WTC11 (cell line): ENCODE measurements around the gene CD72. TPM values are rescaled to one million over a fixed set of nuclear protein-coding genes. Genes with fewer than 3 reads are reported as not detected.

Experiments used
- ATF1 ChIP-seq: sonication (generic); formaldehyde crosslinking; IDR thresholded peaks from 2 replicates; pipeline ENCODE4 v1.8.1; 2023; ENCODE audit warnings: mild to moderate bottlenecking, moderate library complexity, missing genetic modification reagents
- ATF2 ChIP-seq: sonication (generic); formaldehyde crosslinking; IDR thresholded peaks from 2 replicates; pipeline ENCODE4 v1.8.1; 2022; ENCODE audit warnings: low read depth, missing genetic modification reagents, borderline replicate concordance
- CDX4 ChIP-seq: fragments of 250-450 bp; sonication (Bioruptor Pico); IDR thresholded peaks from 2 replicates; pipeline ENCODE4 v1.9.0; 2021; ENCODE audit warnings: moderate library complexity, mild to moderate bottlenecking, inconsistent platforms, borderline replicate concordance
- CREB1 ChIP-seq: sonication (generic); formaldehyde crosslinking; IDR thresholded peaks from 2 replicates; pipeline ENCODE4 v1.8.0; 2023; ENCODE audit warnings: mild to moderate bottlenecking, missing genetic modification reagents
- ELF4 ChIP-seq: sonication (generic); formaldehyde crosslinking; IDR thresholded peaks from 2 replicates; pipeline ENCODE4 v1.8.1; 2022; ENCODE audit warnings: low read depth, mild to moderate bottlenecking, moderate library complexity, missing genetic modification reagents
- FOXJ3 ChIP-seq: sonication (generic); formaldehyde crosslinking; IDR thresholded peaks from 2 replicates; pipeline ENCODE4 v1.9.0; 2021; ENCODE audit warnings: missing genetic modification reagents, mild to moderate bottlenecking, borderline replicate concordance
- FOXK1 ChIP-seq: sonication (generic); formaldehyde crosslinking; IDR thresholded peaks from 2 replicates; pipeline ENCODE4 v1.8.0; 2022; ENCODE audit warnings: mild to moderate bottlenecking, moderate library complexity, missing genetic modification reagents
- GABPB1 ChIP-seq: sonication (generic); formaldehyde crosslinking; IDR thresholded peaks from 2 replicates; pipeline ENCODE4 v1.8.1; 2023; ENCODE audit warnings: mild to moderate bottlenecking, missing genetic modification reagents
- GTF2I ChIP-seq: fragments of 250-450 bp; sonication (Bioruptor Pico); conservative IDR thresholded peaks from 2 replicates; pipeline ENCODE4 v1.4.0; 2021; ENCODE audit warnings: mild to moderate bottlenecking
- NFYB ChIP-seq: sonication (generic); formaldehyde crosslinking; conservative IDR thresholded peaks from 2 replicates; pipeline ENCODE4 v1.8.0; 2022; ENCODE audit warnings: low read depth, missing genetic modification reagents
- RELA ChIP-seq: sonication (generic); formaldehyde crosslinking; IDR thresholded peaks from 2 replicates; pipeline ENCODE4 v1.8.1; 2022; ENCODE audit warnings: missing genetic modification reagents, mild to moderate bottlenecking, borderline replicate concordance
- RORB ChIP-seq: fragments of 250-450 bp; sonication (Bioruptor Pico); IDR thresholded peaks from 2 replicates; pipeline ENCODE4 v1.9.0; 2021; ENCODE audit warnings: mild to moderate bottlenecking
- SMAD4 ChIP-seq: sonication (generic); formaldehyde crosslinking; IDR thresholded peaks from 2 replicates; pipeline ENCODE4 v1.8.0; 2022; ENCODE audit warnings: mild to moderate bottlenecking, missing genetic modification reagents
- TEAD1 ChIP-seq: sonication (generic); formaldehyde crosslinking; IDR thresholded peaks from 2 replicates; pipeline ENCODE4 v1.8.0; 2022; ENCODE audit warnings: mild to moderate bottlenecking, missing genetic modification reagents
- ZBTB21 ChIP-seq: sonication (generic); formaldehyde crosslinking; IDR thresholded peaks from 2 replicates; pipeline ENCODE4 v1.8.1; 2023; ENCODE audit warnings: mild to moderate bottlenecking, missing genetic modification reagents, borderline replicate concordance
- ZNF138 ChIP-seq: sonication (generic); formaldehyde crosslinking; conservative IDR thresholded peaks from 2 replicates; pipeline ENCODE4 v1.8.1; 2022; ENCODE audit warnings: mild to moderate bottlenecking, moderate library complexity, missing genetic modification reagents
- ZNF219 ChIP-seq: sonication (generic); formaldehyde crosslinking; IDR thresholded peaks from 2 replicates; pipeline ENCODE4 v1.8.0; 2023; ENCODE audit warnings: missing genetic modification reagents, mild to moderate bottlenecking, borderline replicate concordance
- ZNF232 ChIP-seq: sonication (generic); formaldehyde crosslinking; IDR thresholded peaks from 2 replicates; pipeline ENCODE4 v1.8.0; 2022; ENCODE audit warnings: mild to moderate bottlenecking, missing genetic modification reagents
- ZNF396 ChIP-seq: fragments of 250-450 bp; sonication (Bioruptor Pico); IDR thresholded peaks from 2 replicates; pipeline ENCODE4 v1.8.0; 2021; ENCODE audit warnings: mild to moderate bottlenecking, moderate library complexity, borderline replicate concordance
- total RNA-seq: library from RNA; stranded (reverse); gene quantifications from 3 replicates; pipeline ENCODE4 v1.2.3, GENCODE V29; 2021
- TF ChIP-seq, protein P1 (sequence below): sonication (generic); formaldehyde crosslinking; IDR thresholded peaks from 2 replicates; pipeline ENCODE4 v1.8.0; 2023; ENCODE audit warnings: missing genetic modification reagents
- TF ChIP-seq, protein P2 (sequence below): fragments of 250-450 bp; sonication (Bioruptor Pico); IDR thresholded peaks from 2 replicates; pipeline ENCODE4 v1.9.0; 2021; ENCODE audit warnings: mild to moderate bottlenecking
- TF ChIP-seq, protein P3 (sequence below): sonication (generic); formaldehyde crosslinking; conservative IDR thresholded peaks from 2 replicates; pipeline ENCODE4 v1.8.1; 2023; ENCODE audit warnings: mild to moderate bottlenecking, low read depth, missing genetic modification reagents, moderate library complexity
- TF ChIP-seq, protein P4 (sequence below): sonication (generic); formaldehyde crosslinking; IDR thresholded peaks from 2 replicates; pipeline ENCODE4 v1.8.1; 2023; ENCODE audit warnings: mild to moderate bottlenecking, missing genetic modification reagents, moderate library complexity
- TF ChIP-seq, protein P5 (sequence below): fragments of 250-450 bp; sonication (Bioruptor Pico); IDR thresholded peaks from 2 replicates; pipeline ENCODE4 v1.9.0; 2021; ENCODE audit warnings: mild to moderate bottlenecking
- TF ChIP-seq, protein P6 (sequence below): fragments of 200-600 bp; IDR thresholded peaks from 2 replicates; pipeline ENCODE4 v1.8.0; 2022; ENCODE audit warnings: antibody characterized with exemption

Gene CD72
- total RNA-seq, 1 experiment from 2014 or later = 2.9 TPM

GRCh38 chr9:35646533-35647265 is 28.5 kb upstream of the CD72 start (continued):
- 0 out of 2 replicates have a peak, but pooled peaks have one; percentile 24 for TF ChIP-seq ZBTB21 (CRISPR knock-in tag)
- TF ChIP-seq GTF2I (CRISPR knock-in tag) = no peak
- TF ChIP-seq, protein P1, sequence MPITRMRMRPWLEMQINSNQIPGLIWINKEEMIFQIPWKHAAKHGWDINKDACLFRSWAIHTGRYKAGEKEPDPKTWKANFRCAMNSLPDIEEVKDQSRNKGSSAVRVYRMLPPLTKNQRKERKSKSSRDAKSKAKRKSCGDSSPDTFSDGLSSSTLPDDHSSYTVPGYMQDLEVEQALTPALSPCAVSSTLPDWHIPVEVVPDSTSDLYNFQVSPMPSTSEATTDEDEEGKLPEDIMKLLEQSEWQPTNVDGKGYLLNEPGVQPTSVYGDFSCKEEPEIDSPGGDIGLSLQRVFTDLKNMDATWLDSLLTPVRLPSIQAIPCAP = no peak
- TF ChIP-seq SMAD4 (CRISPR knock-in tag) = no peak
- TF ChIP-seq GABPB1 (CRISPR knock-in tag) = no peak
- TF ChIP-seq, protein P2, sequence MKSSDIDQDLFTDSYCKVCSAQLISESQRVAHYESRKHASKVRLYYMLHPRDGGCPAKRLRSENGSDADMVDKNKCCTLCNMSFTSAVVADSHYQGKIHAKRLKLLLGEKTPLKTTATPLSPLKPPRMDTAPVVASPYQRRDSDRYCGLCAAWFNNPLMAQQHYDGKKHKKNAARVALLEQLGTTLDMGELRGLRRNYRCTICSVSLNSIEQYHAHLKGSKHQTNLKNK (CRISPR knock-in tag) = no peak
- no peak for TF ChIP-seq TEAD1
- TF ChIP-seq, protein P3, sequence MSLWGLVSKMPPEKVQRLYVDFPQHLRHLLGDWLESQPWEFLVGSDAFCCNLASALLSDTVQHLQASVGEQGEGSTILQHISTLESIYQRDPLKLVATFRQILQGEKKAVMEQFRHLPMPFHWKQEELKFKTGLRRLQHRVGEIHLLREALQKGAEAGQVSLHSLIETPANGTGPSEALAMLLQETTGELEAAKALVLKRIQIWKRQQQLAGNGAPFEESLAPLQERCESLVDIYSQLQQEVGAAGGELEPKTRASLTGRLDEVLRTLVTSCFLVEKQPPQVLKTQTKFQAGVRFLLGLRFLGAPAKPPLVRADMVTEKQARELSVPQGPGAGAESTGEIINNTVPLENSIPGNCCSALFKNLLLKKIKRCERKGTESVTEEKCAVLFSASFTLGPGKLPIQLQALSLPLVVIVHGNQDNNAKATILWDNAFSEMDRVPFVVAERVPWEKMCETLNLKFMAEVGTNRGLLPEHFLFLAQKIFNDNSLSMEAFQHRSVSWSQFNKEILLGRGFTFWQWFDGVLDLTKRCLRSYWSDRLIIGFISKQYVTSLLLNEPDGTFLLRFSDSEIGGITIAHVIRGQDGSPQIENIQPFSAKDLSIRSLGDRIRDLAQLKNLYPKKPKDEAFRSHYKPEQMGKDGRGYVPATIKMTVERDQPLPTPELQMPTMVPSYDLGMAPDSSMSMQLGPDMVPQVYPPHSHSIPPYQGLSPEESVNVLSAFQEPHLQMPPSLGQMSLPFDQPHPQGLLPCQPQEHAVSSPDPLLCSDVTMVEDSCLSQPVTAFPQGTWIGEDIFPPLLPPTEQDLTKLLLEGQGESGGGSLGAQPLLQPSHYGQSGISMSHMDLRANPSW (CRISPR knock-in tag) = no peak
- TF ChIP-seq, protein P4, sequence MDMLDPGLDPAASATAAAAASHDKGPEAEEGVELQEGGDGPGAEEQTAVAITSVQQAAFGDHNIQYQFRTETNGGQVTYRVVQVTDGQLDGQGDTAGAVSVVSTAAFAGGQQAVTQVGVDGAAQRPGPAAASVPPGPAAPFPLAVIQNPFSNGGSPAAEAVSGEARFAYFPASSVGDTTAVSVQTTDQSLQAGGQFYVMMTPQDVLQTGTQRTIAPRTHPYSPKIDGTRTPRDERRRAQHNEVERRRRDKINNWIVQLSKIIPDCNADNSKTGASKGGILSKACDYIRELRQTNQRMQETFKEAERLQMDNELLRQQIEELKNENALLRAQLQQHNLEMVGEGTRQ (CRISPR knock-in tag) = no peak
- no peak for TF ChIP-seq FOXJ3 (CRISPR knock-in tag)
- TF ChIP-seq, protein P5, sequence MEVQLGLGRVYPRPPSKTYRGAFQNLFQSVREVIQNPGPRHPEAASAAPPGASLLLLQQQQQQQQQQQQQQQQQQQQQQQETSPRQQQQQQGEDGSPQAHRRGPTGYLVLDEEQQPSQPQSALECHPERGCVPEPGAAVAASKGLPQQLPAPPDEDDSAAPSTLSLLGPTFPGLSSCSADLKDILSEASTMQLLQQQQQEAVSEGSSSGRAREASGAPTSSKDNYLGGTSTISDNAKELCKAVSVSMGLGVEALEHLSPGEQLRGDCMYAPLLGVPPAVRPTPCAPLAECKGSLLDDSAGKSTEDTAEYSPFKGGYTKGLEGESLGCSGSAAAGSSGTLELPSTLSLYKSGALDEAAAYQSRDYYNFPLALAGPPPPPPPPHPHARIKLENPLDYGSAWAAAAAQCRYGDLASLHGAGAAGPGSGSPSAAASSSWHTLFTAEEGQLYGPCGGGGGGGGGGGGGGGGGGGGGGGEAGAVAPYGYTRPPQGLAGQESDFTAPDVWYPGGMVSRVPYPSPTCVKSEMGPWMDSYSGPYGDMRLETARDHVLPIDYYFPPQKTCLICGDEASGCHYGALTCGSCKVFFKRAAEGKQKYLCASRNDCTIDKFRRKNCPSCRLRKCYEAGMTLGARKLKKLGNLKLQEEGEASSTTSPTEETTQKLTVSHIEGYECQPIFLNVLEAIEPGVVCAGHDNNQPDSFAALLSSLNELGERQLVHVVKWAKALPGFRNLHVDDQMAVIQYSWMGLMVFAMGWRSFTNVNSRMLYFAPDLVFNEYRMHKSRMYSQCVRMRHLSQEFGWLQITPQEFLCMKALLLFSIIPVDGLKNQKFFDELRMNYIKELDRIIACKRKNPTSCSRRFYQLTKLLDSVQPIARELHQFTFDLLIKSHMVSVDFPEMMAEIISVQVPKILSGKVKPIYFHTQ (CRISPR knock-in tag) = no peak
- TF ChIP-seq ATF2 (CRISPR knock-in tag) = no peak
- TF ChIP-seq CREB1 (CRISPR knock-in tag) = 0 out of 2 replicates have a peak, but pooled peaks have one; percentile 27
- no peak for TF ChIP-seq RELA (CRISPR knock-in tag)
- TF ChIP-seq ZNF396 (CRISPR knock-in tag) = no peak
- TF ChIP-seq ATF1 (CRISPR knock-in tag) = no peak
- no peak for TF ChIP-seq NFYB
- peak; percentile 83; the same call in 1 of the 2 replicates for TF ChIP-seq ZNF232 (CRISPR knock-in tag)
- TF ChIP-seq, protein P6, sequence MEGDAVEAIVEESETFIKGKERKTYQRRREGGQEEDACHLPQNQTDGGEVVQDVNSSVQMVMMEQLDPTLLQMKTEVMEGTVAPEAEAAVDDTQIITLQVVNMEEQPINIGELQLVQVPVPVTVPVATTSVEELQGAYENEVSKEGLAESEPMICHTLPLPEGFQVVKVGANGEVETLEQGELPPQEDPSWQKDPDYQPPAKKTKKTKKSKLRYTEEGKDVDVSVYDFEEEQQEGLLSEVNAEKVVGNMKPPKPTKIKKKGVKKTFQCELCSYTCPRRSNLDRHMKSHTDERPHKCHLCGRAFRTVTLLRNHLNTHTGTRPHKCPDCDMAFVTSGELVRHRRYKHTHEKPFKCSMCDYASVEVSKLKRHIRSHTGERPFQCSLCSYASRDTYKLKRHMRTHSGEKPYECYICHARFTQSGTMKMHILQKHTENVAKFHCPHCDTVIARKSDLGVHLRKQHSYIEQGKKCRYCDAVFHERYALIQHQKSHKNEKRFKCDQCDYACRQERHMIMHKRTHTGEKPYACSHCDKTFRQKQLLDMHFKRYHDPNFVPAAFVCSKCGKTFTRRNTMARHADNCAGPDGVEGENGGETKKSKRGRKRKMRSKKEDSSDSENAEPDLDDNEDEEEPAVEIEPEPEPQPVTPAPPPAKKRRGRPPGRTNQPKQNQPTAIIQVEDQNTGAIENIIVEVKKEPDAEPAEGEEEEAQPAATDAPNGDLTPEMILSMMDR = peak; percentile 90
- no peak for TF ChIP-seq ZNF138 (CRISPR knock-in tag)
- TF ChIP-seq ELF4 (CRISPR knock-in tag) = no peak
- TF ChIP-seq CDX4 = no peak
- TF ChIP-seq ZNF219 (CRISPR knock-in tag) = no peak
- no peak for TF ChIP-seq FOXK1 (CRISPR knock-in tag)
- no peak for TF ChIP-seq RORB
